Neural crest cell (in vitro differentiated cells): Measurements from ENCODE around the gene TWIST1. TPM values are rescaled to one million over a fixed set of nuclear protein-coding genes. Genes with fewer than 3 reads are reported as not detected.

ENCODE experiments used
- DNase-seq: peaks from one replicate; pipeline ENCODE4 v3.0.0; 2021; ENCODE audit warnings: low read depth, mixed read lengths, low spot score
- H3K27ac Mint-ChIP-seq: one replicate; pipeline ENCODE4 v1.8.0; 2021; ENCODE audit warnings: mild to moderate bottlenecking, mixed read lengths; ENCODE audit not compliant: unreplicated experiment
- H3K27me3 Mint-ChIP-seq: 2 replicates; pipeline ENCODE4 v1.8.0; 2021; ENCODE audit warnings: low read depth, mild to moderate bottlenecking, mixed read lengths
- H3K36me3 Mint-ChIP-seq: 2 replicates; pipeline ENCODE4 v1.8.0; 2021; ENCODE audit warnings: low read depth, mild to moderate bottlenecking, mixed read lengths
- H3K4me1 Mint-ChIP-seq: 2 replicates; pipeline ENCODE4 v1.8.0; 2021; ENCODE audit warnings: mixed read lengths
- H3K4me3 Mint-ChIP-seq: one replicate; pipeline ENCODE4 v1.8.0; 2021; ENCODE audit warnings: mild to moderate bottlenecking, mixed read lengths
- H3K9me3 Mint-ChIP-seq: 2 replicates; pipeline ENCODE4 v1.8.0; 2021; ENCODE audit warnings: mixed read lengths
- CTCF ChIP-seq: fragments of 200-600 bp; sonication (generic); conservative IDR thresholded peaks from 2 replicates; pipeline ENCODE4 v1.5.0; 2021; ENCODE audit warnings: antibody characterized with exemption, mild to moderate bottlenecking
- total RNA-seq: library from RNA; stranded (reverse); gene quantifications from 2 replicates; pipeline ENCODE4 v1.2.1, GENCODE V29; 2021

TWIST1 gene
- total RNA-seq, 1 donor from 2014 or later, result 8.1 TPM

- Mint-ChIP-seq H3K4me1 (peaks cover 25% of the 10 kb centered on the region), H3K27ac (no peak overlapping the region), H3K9me3 (no peaks in the 10 kb centered on the region), H3K27me3 (peaks cover 100% of the 10 kb centered on the region), H3K4me3 (peak overlapping the region; percentile 31), H3K36me3 (no peaks in the 10 kb centered on the region)
- no peak for DNase-seq
- TF ChIP-seq CTCF, result no peak
These were observed 8.2 kb downstream of the TWIST1 start for GRCh38 chr7:19109000-19109946.

- Mint-ChIP-seq H3K9me3 (no peaks in the 10 kb centered on the region), H3K27me3 (peaks cover 99% of the 10 kb centered on the region), H3K4me3 (peak overlapping the region; percentile 71), H3K36me3 (no peaks in the 10 kb centered on the region), H3K4me1 (peaks cover 25% of the 10 kb centered on the region), H3K27ac (no peak overlapping the region)
- DNase-seq, result no peak
- TF ChIP-seq CTCF, result no peak
These were observed 9.9 kb downstream of the TWIST1 start for GRCh38 chr7:19107356-19108146.

GRCh38 chr7:19107081-19107355 is 10.4 kb downstream of the TWIST1 start:
- H3K4me1 Mint-ChIP-seq, result peaks cover 25% of the 10 kb centered on the region
- H3K36me3 Mint-ChIP-seq, result no peaks in the 10 kb centered on the region
- H3K4me3 Mint-ChIP-seq, result peak overlapping the region; percentile 71
- no peak for DNase-seq
- no peak overlapping the region for H3K27ac Mint-ChIP-seq
- no peaks in the 10 kb centered on the region for H3K9me3 Mint-ChIP-seq
- peaks cover 97% of the 10 kb centered on the region for H3K27me3 Mint-ChIP-seq
- TF ChIP-seq CTCF, result no peak

GRCh38 chr7:19106241-19107080 is 11.0 kb downstream of the TWIST1 start:
- peaks cover 25% of the 10 kb centered on the region for H3K4me1 Mint-ChIP-seq
- no peak for DNase-seq
- H3K4me3 Mint-ChIP-seq, result peak overlapping the region; percentile 71
- H3K36me3 Mint-ChIP-seq, result no peaks in the 10 kb centered on the region
- TF ChIP-seq CTCF, result no peak
- H3K9me3 Mint-ChIP-seq, result no peaks in the 10 kb centered on the region
- H3K27ac Mint-ChIP-seq, result no peak overlapping the region
- H3K27me3 Mint-ChIP-seq, result peaks cover 97% of the 10 kb centered on the region

GRCh38 chr7:19105546-19105945 is 11.9 kb downstream of the TWIST1 start:
- no peaks in the 10 kb centered on the region for H3K36me3 Mint-ChIP-seq
- H3K27ac Mint-ChIP-seq, result no peak overlapping the region
- H3K27me3 Mint-ChIP-seq, result peaks cover 97% of the 10 kb centered on the region
- no peak for TF ChIP-seq CTCF
- H3K4me3 Mint-ChIP-seq, result no peak overlapping the region
- no peak for DNase-seq
- H3K9me3 Mint-ChIP-seq, result no peaks in the 10 kb centered on the region
- H3K4me1 Mint-ChIP-seq, result peaks cover 25% of the 10 kb centered on the region
